ENCODE data around the gene BEST2.

DNA sequence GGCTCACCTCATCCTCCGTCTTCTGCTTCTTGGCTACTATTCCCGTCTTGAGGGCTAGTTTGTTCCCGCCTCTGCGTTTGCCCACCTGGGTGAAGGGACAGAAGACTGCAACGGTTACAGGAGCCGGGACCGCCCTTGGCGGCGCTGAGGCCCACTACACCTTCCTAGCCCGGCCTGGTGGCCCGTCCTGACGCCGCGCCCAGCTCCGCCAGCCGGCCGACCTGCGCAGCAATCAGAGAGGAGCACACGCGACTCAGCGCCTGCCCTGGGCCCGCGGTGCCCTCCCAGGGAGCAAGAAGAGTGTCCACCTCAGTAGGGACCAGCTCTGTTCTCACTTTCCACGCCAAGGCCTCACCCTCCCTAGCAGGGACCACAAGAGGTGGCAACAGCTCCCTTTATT lies 20.3 kb upstream of the BEST2 start:
- TF ChIP-seq, protein P1, sequence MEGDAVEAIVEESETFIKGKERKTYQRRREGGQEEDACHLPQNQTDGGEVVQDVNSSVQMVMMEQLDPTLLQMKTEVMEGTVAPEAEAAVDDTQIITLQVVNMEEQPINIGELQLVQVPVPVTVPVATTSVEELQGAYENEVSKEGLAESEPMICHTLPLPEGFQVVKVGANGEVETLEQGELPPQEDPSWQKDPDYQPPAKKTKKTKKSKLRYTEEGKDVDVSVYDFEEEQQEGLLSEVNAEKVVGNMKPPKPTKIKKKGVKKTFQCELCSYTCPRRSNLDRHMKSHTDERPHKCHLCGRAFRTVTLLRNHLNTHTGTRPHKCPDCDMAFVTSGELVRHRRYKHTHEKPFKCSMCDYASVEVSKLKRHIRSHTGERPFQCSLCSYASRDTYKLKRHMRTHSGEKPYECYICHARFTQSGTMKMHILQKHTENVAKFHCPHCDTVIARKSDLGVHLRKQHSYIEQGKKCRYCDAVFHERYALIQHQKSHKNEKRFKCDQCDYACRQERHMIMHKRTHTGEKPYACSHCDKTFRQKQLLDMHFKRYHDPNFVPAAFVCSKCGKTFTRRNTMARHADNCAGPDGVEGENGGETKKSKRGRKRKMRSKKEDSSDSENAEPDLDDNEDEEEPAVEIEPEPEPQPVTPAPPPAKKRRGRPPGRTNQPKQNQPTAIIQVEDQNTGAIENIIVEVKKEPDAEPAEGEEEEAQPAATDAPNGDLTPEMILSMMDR (IDR thresholded peaks at IDR 0.05; ENCODE audit: poor library complexity, severe bottlenecking): no peak
- TF ChIP-seq, protein P2, sequence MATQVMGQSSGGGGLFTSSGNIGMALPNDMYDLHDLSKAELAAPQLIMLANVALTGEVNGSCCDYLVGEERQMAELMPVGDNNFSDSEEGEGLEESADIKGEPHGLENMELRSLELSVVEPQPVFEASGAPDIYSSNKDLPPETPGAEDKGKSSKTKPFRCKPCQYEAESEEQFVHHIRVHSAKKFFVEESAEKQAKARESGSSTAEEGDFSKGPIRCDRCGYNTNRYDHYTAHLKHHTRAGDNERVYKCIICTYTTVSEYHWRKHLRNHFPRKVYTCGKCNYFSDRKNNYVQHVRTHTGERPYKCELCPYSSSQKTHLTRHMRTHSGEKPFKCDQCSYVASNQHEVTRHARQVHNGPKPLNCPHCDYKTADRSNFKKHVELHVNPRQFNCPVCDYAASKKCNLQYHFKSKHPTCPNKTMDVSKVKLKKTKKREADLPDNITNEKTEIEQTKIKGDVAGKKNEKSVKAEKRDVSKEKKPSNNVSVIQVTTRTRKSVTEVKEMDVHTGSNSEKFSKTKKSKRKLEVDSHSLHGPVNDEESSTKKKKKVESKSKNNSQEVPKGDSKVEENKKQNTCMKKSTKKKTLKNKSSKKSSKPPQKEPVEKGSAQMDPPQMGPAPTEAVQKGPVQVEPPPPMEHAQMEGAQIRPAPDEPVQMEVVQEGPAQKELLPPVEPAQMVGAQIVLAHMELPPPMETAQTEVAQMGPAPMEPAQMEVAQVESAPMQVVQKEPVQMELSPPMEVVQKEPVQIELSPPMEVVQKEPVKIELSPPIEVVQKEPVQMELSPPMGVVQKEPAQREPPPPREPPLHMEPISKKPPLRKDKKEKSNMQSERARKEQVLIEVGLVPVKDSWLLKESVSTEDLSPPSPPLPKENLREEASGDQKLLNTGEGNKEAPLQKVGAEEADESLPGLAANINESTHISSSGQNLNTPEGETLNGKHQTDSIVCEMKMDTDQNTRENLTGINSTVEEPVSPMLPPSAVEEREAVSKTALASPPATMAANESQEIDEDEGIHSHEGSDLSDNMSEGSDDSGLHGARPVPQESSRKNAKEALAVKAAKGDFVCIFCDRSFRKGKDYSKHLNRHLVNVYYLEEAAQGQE (IDR thresholded peaks at IDR 0.05; ENCODE audit: borderline replicate concordance): no peak
- TF ChIP-seq EP300 (conservative IDR thresholded peaks at IDR 0.05; ENCODE audit: poor library complexity, severe bottlenecking) (no peak), POLR2AphosphoS5 (IDR thresholded peaks at IDR 0.05) (no peak), RAD21 (conservative IDR thresholded peaks at IDR 0.05) (no peak), EZH2 (IDR thresholded peaks at IDR 0.05; ENCODE audit: borderline replicate concordance, insufficient read depth, low read length, poor library complexity, severe bottlenecking) (no peak), TAF1 (IDR thresholded peaks at IDR 0.05; ENCODE audit: low read depth) (no peak), SMC3 (conservative IDR thresholded peaks at IDR 0.05; ENCODE audit: poor library complexity) (no peak), MXI1 (conservative IDR thresholded peaks at IDR 0.05; ENCODE audit: poor library complexity, severe bottlenecking) (no peak)

All from neural cell (in vitro differentiated cells).